ENCODE data around the gene DCST2.

The DCST2 gene

DNA sequence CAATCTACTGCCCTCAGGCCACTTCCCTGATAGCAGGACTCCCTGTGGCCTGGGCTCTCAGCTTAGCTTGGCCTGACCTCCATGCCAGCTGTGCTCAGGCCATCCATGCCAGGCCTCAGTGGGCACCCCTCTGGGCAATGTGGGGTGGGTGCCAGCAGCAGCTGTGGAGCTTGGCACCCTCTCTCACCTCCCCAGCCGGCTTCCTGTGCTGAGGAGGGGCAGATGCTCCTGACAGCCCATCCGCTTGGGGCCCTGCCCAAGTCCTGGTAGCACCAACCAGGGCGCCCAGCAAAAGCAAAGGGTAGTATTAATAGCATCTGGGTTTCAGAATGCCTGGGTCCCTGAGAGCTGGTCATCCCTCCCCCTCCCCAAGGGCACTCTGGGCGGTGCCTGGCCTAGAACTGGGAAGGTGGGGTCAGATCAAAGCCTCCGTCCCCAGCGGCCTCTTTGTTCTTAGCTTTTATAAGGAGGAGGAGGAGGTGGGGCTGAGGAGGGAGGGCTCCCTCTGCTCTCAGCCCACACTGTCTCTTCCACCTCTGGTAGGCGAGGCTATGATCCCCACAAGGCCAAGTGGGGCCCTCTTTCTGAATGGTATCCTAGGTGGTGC, 36.1 kb upstream of the DCST2 start:
- peak; percentile 69 for DNase-seq

DNA sequence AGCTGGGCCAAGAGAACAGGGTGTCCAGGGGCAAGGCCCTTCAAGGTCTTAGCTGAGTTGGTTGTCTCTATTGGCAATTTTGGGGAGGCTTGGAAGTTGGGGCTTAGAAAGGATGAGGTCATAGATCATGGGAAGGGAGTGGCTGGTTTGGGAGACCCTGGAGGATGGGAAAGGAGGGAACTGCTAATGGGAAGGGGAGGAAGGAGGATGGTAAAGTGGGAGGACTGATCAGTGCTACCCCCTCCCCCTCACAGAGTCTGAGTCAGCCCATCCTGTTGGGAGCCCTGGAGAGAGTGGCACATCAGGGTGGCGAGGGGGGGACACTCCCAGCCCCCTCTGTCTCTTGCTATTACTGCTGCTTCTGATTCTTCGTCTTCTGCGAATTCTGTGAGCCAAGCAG, 35.0 kb upstream of the DCST2 start:
- no peak for DNase-seq

DNA sequence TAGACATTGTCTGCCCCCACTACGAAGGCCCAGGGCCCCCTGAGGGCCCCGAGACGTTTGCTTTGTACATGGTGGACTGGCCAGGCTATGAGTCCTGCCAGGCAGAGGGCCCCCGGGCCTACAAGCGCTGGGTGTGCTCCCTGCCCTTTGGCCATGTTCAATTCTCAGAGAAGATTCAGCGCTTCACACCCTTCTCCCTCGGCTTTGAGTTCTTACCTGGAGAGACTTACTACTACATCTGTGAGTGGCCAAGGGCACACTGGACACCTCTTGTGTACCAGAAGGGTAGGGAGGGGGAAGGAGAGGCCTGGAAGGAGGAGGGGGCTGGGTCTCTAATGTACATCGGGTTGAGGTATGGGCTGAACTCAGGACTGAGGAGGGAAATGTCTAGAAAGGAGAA, 33.2 kb upstream of the DCST2 start:
- DNase-seq: no peak

DNA sequence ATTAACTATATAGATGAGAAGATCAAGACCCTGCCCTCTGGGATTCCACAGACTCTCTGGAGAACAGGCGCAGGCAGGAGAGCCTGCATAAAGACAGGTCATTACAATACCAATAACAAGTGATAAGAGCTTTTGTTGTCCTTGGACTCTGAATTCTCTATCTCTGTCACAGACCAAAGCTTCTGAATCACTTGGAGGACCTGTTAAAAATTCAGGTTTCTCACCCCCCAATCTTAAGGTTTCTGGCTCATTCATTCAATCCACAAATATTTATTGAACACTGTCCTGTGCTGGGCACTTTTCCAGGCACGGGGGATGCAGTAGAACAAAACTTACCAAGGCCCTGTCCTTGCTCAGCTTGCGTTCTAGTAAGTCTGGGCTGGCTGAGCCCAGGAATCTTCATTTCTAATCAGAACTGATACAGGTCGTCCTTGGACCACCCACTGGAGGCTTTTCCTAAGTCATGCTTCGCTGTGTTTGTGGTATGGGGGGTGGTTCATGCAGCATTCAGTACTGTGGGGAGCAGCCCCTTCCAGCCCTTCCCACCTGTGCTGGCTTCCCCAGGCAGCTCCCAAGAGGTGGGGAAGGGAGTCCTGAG, 31.4 kb upstream of the DCST2 start:
- DNase-seq: no peak

DNA sequence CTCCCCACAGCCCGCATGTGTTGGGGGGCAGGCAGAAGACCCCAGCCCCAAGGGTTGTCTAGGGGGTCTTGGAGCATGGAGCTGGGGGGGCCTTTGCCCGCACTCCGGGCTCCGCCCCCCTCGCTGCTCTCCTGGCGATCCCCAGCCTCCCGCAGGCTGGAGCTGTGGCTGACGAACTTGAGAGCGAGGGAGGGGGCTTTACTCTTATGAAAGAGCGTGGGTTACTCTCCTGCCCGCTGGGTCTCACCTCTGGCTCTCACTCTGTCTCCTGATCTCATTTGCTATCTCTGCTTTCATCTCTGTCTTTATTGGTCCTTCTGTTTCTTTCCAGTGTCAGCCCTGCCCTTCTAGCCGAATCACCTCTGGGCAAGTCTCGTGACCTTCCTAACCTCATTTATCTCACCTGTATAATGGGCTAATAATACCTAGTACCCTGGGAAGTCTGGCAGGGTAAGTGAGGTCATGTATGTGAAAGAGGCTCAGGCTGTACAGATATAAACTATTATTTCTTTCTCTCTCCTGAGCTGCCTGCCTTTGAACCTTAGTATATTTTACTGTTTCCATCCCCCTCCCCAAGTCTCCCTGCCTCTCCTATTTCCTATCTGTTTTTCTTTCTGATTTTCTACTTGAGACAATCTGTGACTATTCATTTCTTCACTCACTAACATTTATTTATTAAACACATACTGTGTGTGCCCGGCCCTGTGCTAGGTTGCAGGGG, 30.7 kb upstream of the DCST2 start:
- DNase-seq: no peak

DNA sequence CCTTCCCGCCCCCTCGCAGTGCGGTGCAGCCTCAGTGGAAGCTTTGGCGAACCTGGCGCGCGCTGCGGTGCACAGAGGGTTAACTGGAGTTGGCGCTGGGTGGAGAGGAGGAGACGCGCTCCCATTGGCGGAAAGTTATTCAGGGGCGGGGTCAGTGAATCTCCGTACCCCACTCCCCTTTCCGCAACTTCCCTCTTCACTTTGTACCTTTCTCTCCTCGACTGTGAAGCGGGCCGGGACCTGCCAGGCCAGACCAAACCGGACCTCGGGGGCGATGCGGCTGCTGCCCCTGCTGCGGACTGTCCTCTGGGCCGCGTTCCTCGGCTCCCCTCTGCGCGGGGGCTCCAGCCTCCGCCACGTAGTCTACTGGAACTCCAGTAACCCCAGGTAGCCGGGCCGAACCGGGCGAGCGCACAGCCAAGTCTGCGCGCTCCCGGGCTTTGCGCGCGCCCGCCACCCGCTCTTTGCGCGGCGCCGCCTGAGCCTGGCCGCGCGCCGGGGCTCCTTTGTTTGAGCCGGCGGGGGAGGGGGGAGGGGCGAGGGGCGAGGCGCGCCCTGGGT, 30.0 kb upstream of the DCST2 start, which contains the start of gene EFNA4:
TSS of gene EFNA4 (plus strand) at position 191 of the 561 bp plus-strand sequence. CDS start at position 275, 84 bp downstream.
- peak; percentile 73 for DNase-seq

DNA sequence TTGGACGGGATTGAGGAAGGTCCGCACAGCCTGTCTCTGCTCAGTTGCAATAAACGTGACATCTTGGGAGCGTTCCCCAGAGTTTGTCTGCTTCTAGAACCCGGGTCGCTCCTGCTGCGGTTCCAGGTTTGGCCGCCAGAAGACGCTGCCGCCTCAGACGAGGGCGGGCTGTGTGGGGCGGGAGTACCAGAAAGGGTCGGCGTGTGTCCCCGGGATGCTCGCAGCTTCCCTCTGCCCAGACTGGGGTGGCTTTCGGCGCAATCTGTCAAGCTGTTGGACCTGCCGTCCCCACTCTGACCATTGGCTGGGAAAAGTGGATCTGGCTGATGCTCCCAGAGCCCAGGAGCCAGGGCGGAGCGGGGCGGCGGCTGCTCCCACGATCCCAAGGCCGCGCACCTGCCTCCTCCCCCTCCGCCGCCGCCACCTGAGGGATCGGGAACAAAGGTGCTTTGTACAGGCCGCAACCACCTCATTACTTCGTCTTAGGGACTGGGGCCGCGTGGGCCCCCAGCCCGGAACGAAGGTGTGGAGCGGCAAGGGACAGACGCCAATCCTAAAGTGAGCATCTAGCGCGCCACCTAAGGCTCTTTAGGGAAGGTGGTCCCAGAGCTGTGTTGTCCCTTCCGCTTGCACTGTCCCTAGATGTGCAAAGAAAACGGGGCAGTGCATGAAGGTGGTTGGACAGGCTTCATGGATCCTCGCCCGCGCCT, 29.3 kb upstream of the DCST2 start:
- DNase-seq: peak; percentile 40

DNA sequence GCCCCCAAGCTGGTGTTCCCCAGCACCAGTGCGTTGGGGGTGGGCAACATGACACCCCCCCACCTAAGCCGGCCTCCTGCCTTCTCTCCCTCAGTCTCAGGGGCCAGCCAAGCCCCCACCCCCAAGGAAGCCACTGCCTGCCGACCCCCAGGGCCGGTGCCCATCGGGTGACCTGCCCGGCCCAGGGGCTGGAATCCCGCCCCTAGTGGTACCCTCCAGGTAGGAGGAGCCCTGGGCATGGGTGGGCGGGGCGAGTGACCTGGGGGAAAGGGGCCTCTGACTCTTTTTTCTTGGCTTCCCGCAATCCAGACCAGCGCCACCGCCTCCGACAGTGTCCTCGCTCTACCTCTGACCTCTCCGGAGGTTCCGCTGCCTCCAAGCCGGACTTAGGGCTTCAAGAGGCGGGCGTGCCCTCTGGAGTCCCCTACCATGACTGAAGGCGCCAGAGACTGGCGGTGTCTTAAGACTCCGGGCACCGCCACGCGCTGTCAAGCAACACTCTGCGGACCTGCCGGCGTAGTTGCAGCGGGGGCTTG, 28.6 kb upstream of the DCST2 start:
- DNase-seq: no peak

DNA sequence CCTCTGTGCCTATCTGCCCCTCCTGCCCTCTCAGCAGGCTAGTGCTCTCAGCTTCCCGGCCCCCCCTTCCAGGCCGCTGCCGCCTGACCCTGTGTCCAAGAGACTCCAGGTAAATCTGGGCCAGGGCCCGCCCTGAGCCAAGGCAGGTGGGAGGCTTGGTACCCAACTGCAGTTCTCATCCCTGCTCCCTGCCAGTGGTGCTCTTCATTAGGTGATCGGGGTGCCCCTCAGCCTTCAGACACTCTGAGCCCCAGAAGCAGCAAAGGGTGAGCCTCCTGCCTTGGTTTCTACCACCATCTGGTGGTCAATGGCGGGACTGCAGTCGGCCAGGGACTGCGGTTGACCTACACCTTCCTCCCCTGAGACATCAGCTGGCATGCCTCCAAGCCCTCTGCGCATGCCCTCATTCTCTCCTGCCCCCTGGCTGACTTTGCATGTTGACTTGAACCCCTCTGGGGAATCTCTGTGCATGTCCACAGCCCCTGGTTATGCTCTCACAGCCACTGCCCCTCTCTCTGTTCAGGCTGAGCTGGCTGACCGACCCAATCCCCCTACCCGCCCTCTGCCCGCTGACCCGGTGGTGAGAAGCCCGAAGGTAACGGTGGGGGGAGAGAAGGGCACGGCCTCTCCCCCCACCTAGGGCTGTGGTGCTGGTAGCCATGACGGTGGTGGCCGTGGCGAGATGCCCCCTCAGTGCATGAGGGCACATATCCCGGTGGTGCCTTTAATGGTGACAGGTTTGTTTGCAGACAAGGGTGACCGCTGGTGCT, 28.0 kb upstream of the DCST2 start:
- peak; percentile 79 for DNase-seq

DNA sequence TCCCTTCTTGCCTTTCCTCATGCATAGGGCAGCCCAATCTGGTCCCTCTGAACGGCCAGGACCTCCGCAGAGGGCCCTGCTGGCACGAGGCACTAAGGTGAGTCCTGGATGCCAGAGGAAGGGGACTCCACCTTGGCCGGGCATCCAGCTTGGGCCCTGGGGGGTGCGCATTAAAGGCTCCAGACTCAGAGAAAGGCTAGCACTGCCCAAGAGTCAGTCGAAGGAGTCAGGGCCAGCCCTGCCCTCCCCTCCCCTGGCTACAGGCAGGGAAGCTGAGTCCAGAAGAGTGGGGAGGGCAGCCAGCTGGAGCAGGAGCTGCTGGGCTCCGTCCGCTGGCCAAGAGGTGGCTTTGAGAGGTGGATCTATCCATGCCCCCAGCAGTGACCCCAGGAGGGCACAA, 27.2 kb upstream of the DCST2 start:
- no peak for DNase-seq

DNA sequence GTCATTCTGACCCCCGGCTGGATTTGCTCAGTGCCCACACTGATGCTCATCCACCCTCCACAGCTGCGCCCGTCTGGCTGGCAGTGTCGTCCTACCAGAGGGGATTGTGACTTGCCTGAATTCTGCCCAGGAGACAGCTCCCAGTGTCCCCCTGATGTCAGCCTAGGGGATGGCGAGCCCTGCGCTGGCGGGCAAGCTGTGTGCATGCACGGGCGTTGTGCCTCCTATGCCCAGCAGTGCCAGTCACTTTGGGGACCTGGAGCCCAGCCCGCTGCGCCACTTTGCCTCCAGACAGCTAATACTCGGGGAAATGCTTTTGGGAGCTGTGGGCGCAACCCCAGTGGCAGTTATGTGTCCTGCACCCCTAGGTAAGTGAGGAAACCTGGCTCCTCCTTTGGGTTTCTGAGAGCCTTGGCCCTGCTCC, 24.2 kb upstream of the DCST2 start:
- DNase-seq: no peak

DNA sequence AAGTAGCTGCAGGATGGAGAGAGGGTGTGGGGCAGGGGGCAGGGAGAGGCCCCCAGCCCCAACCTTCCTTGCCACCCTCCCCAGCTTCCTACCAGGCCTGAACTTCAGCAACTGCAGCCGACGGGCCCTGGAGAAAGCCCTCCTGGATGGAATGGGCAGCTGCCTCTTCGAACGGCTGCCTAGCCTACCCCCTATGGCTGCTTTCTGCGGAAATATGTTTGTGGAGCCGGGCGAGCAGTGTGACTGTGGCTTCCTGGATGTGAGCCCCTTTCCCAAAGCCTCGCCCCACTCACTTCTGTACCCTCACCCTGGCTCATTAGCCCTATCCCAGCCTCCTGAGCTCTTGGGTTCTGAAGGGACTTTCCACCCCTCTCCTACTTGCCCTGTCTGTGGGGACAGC, 23.5 kb upstream of the DCST2 start:
- DNase-seq: no peak

DNA sequence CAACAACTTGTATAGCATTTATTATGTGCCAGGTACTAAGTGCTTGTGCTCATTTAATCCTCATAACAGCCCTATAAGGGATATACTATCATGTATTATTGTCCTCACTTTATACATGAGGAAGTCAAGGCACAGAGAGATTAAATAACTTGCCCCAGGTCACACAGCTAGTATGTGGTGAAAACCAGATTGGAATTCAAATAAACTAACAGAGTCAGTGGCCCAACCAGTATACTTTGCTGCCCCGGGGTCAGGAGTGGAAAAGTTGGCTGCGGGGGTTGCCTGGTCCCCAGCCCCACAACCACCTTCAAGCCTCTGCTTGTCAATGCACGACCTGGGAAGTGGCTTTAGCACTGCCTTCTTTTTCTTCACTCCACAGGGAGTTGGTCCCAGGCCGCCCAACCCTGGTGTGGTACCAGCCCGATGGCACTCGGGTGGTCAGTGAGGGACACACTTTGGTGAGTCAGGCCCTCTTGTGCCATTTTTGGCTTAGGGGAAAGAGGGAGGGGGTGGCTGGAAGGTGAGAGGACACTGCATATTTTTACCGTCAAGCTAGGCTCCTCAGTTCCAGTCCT, 20.0 kb upstream of the DCST2 start:
- no peak for DNase-seq

DNA sequence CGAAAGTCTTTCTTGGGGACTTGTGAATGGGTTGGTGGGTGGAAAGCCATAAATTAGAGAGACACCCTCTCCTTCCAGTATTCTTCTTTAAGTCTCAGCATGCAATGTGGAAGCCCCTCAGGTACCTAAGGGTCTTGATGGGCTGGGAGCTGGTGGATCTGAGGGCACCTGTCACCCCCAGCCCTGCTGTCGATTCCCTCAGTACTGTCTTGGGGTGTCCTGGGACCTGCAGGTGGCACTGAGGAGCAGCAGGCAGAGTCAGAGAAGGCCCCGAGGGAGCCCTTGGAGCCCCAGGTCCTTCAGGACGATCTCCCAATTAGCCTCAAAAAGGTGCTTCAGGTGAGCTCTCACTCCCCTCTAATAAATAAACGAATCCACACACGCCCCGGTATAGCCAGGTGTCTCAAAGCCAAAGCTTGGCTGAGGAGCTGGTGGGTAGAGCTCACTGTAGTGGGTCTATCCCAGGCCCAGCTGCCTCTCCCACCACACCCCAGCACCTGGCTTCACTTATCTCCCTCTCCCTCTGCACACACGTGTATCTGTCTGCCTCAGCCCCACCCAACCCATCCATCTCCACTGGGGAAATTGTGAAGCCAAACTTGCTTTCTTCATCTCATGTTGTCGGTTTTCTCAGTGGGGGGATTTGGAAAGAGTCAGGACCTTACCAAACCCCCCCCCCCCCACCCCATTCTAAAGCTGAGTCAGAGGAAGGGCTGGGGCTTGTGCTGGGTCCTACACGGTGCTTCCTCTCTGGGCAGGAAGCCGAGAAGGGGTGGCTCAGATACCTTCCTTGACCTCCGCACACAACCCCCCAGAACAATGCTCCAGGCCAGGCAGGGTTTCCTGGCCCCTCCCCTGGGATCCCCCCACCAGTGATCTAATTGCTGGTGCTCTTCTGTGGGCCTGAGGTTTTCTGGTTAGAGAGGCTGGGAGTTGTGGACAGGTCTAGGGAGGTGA, 19.1 kb upstream of the DCST2 start:
- DNase-seq: peak; percentile 67

DNA sequence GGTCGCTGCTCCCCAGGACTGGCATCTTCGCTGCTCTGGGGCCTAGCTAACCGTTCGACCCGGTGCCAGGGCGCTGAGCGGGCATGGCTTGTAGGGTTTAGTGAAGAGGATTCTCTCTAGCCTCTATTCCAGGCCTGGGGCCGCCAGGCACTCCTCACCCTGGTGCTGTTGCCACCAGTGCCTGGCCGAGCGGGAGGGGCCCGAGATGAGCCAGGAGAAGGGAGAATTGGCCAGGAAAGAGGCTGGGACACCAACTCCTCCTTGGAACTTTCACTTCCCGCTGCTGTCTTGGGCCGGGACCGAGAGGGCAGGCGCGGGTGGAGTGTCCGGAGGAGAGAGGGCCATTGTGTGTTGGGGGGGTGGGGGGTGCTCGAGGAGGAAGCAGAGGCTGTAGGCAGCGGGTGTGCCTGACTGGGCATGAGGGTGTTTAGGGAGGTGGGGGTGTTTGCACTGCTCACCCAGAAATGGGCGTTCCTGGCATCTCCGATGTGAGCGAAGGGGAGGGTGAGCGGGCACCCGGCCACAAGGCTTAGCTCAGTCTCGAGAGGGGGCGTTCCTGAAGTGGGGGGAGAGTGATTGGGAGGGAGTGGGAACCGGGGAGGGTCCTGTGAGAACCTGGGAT, 18.3 kb upstream of the DCST2 start:
- DNase-seq: peak; percentile 65

DNA sequence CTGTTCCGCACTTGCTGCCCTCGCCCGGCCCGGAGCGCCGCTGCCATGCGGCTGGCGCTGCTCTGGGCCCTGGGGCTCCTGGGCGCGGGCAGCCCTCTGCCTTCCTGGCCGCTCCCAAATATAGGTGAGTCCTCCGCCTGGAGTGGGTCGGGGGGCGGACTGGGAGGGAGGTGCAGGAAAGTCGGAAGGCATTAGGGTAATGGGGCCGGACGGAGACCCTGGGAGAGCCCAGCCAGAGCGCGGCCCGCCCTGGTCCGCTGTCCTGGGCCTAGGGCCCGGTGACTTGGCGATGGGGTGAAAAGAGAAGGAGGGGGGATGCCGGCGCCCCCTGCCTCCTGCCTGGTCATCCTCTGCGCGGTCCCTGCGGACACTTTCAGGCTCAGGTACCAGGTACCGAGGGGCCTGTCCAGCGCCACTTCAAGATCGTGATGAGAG, 17.8 kb upstream of the DCST2 start:
- no peak for DNase-seq

DNA sequence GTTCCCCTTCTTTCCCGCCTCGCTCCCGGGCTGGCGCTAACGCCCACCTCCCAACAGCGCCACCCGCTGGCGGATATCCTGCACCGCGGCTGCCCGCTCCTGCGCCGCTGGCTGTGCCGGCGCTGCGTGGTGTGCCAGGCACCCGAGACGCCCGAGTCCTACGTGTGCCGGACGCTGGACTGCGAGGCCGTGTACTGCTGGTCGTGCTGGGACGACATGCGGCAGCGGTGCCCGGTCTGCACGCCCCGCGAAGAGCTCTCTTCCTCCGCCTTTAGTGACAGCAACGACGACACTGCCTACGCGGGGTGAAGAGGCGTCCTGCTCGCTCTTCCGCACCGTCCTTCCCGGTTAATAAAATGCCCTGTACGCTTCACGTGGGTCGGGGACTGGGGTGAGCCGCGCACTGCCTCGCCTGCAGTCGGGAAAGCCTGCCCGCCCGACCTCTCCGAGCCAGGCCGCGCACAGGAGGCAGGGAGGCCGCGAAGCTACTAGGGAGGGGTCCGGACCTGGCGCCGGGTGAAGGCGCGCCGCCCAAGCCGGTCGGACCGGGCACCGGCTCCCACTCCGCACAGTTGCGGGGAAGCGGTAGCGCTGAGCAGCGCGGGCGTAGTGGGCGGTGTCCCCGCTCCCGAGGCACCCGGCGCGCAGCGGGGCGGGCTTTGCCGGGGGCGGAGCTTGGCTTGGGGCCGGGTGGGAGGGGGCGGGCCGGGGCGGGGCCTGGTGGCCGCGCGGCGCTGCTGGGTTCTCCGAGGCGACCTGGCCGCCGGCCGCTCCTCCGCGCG, 17.2 kb upstream of the DCST2 start, which contains the start of gene ADAM15:
TSS of gene ADAM15 (plus strand) at position 757 of the 782 bp plus-strand sequence. CDS start 71 bp downstream, outside the sequence.
- peak; percentile 67 for DNase-seq

DNA sequence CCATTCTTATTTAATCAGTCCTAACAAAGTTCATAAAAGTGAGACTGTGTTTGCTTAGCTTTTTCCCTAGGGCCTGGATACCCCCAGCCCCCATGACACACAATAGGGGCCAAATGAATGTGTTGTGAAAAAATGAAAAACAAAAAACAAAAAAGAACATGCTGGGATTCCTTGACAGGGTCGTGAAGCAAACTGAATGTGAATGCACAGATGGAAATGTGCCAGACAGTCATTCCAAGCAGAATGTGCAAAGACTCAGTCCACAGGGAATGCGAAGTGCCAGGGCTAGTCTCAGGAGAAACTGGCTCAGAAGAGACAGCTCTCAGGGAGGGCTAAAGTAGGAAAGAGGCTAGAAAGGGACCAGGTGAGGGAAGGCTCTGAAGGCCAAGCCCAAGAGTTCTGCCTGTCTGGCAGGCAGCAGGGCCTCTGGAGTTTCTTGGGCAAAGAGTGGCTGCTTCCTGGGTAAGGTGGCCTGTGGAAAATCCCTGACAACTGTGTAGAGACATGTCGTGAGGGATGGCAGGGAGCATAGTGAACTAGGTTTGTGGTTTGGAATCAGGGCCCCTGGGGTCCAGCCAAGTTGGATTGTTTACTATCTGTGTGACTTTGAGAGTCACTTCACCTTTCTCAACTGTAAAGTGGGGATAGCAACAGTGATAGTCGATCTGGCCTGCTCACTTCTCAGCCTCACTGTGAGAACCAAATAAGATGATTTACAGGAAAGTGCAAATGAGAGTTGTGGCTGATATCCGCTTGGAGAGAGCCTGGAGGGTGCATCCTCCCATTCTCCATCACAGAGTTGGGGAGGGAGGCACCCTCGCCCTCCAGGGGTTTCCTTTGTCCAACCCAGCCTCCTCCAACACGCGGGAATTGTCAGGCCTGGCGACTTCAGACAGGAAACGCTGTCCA, 16.3 kb upstream of the DCST2 start:
- DNase-seq: peak; percentile 71

Measured in DMS79 treated with DMSO at 0.1 percent for 48 hours (cell line).